ENCODE data around the gene ADAMTS13. TPM values are rescaled to one million over a fixed set of nuclear protein-coding genes. Genes with fewer than 3 reads are reported as not detected.

The ADAMTS13 gene
- total RNA-seq, 1 donor from 2014 or later: 2.4 TPM

GRCh38 chr9:133472753-133473378 is 50.7 kb downstream of the ADAMTS13 start:
- Mint-ChIP-seq H3K27ac (no peak overlapping the region), H3K4me3 (no peak overlapping the region), H3K27me3 (ENCODE audit: insufficient read depth, low read depth) (peaks cover 8% of the 10 kb centered on the region), H3K4me1 (peaks cover 4% of the 10 kb centered on the region), H3K36me3 (no peaks in the 10 kb centered on the region), H3K9me3 (no peaks in the 10 kb centered on the region)
- H3F3A ChIP-seq (ENCODE audit: low read depth): peaks cover 3% of the 10 kb centered on the region
- no peak overlapping the region for H3K9ac ChIP-seq
- peaks cover 5% of the 10 kb centered on the region for H4K20me1 ChIP-seq (ENCODE audit: low read depth)
- H3K4me1 ChIP-seq: peaks cover 2% of the 10 kb centered on the region
- H3K79me2 ChIP-seq (ENCODE audit: low read depth): peaks cover 2% of the 10 kb centered on the region
- TF ChIP-seq CTCF (IDR thresholded peaks at IDR 0.05): no peak
- TF ChIP-seq EZH2phosphoT487 (IDR thresholded peaks at IDR 0.05): no peak
- no peak for TF ChIP-seq EZH2 (IDR thresholded peaks at IDR 0.05)
- no peaks in the 10 kb centered on the region for H3K27me3 ChIP-seq
- H3K9me3 ChIP-seq (ENCODE audit: low read depth): no peaks in the 10 kb centered on the region
- H3K4me2 ChIP-seq: no peak overlapping the region
- H3K4me3 ChIP-seq: no peak overlapping the region
- H2AFZ ChIP-seq (replicated peaks): no peak overlapping the region
- no peaks in the 10 kb centered on the region for H3K36me3 ChIP-seq
- no peak overlapping the region for H3K27ac ChIP-seq
- no peak for DNase-seq (ENCODE audit: low spot score)

GRCh38 chr9:133473743-133474142 is 51.6 kb downstream of the ADAMTS13 start:
- H3K27me3 ChIP-seq: no peaks in the 10 kb centered on the region
- H3K79me2 ChIP-seq (ENCODE audit: low read depth): peaks cover 8% of the 10 kb centered on the region
- H4K20me1 ChIP-seq (ENCODE audit: low read depth): peaks cover 5% of the 10 kb centered on the region
- H3K9me3 ChIP-seq (ENCODE audit: low read depth): no peaks in the 10 kb centered on the region
- no peak overlapping the region for H3K4me3 ChIP-seq
- H3K4me2 ChIP-seq: no peak overlapping the region
- H3K4me1 ChIP-seq: peaks cover 6% of the 10 kb centered on the region
- no peak overlapping the region for H3K27ac Mint-ChIP-seq
- H3K36me3 ChIP-seq: no peaks in the 10 kb centered on the region
- no peaks in the 10 kb centered on the region for H3K9me3 Mint-ChIP-seq
- H3K27me3 Mint-ChIP-seq (ENCODE audit: insufficient read depth, low read depth): peaks cover 8% of the 10 kb centered on the region
- DNase-seq (ENCODE audit: low spot score): no peak
- no peak overlapping the region for H3K4me3 Mint-ChIP-seq
- peaks cover 4% of the 10 kb centered on the region for H3K4me1 Mint-ChIP-seq
- H2AFZ ChIP-seq (replicated peaks): no peak overlapping the region
- TF ChIP-seq EZH2phosphoT487 (IDR thresholded peaks at IDR 0.05) (no peak), CTCF (IDR thresholded peaks at IDR 0.05) (no peak), EZH2 (IDR thresholded peaks at IDR 0.05) (no peak)
- H3F3A ChIP-seq (ENCODE audit: low read depth): peaks cover 3% of the 10 kb centered on the region
- H3K27ac ChIP-seq: no peak overlapping the region
- H3K9ac ChIP-seq: no peak overlapping the region
- H3K36me3 Mint-ChIP-seq: no peaks in the 10 kb centered on the region

- no peaks in the 10 kb centered on the region for H3K9me3 ChIP-seq (ENCODE audit: low read depth)
- H3K4me3 ChIP-seq: no peak overlapping the region
- Mint-ChIP-seq H3K27me3 (ENCODE audit: insufficient read depth, low read depth) (peaks cover 8% of the 10 kb centered on the region), H3K36me3 (no peaks in the 10 kb centered on the region), H3K4me3 (no peak overlapping the region), H3K4me1 (peaks cover 4% of the 10 kb centered on the region), H3K27ac (no peak overlapping the region), H3K9me3 (no peaks in the 10 kb centered on the region)
- H3K27me3 ChIP-seq: peaks cover under 1% of the 10 kb centered on the region
- no peak for TF ChIP-seq CTCF (IDR thresholded peaks at IDR 0.05)
- no peak for TF ChIP-seq EZH2phosphoT487 (IDR thresholded peaks at IDR 0.05)
- no peak for TF ChIP-seq EZH2 (IDR thresholded peaks at IDR 0.05)
- peaks cover 5% of the 10 kb centered on the region for H4K20me1 ChIP-seq (ENCODE audit: low read depth)
- no peaks in the 10 kb centered on the region for H3K36me3 ChIP-seq
- no peak overlapping the region for H3K9ac ChIP-seq
- H2AFZ ChIP-seq (replicated peaks): no peak overlapping the region
- no peak overlapping the region for H3K4me2 ChIP-seq
- no peak for DNase-seq (ENCODE audit: low spot score)
- H3K4me1 ChIP-seq: peaks cover 6% of the 10 kb centered on the region
- H3F3A ChIP-seq (ENCODE audit: low read depth): peaks cover 3% of the 10 kb centered on the region
- no peak overlapping the region for H3K27ac ChIP-seq
- peaks cover 8% of the 10 kb centered on the region for H3K79me2 ChIP-seq (ENCODE audit: low read depth)
These were observed 52.0 kb downstream of the ADAMTS13 start for GRCh38 chr9:133474215-133474614.
